ENCODE measurements around the gene LTV1.

LTV1 gene

GRCh38 chr6:143880412-143880811, 37.3 kb downstream of the LTV1 start:
- no peak overlapping the region for H3K27ac ChIP-seq
- H3K4me3 ChIP-seq = no peak overlapping the region

- no peak overlapping the region for H3K27ac ChIP-seq
- H3K4me3 ChIP-seq = no peak overlapping the region
Measured at GRCh38 chr6:143882401-143882930, 39.3 kb downstream of the LTV1 start.

GRCh38 chr6:143884216-143884900, 41.2 kb downstream of the LTV1 start:
- Histone ChIP-seq H3K27ac (peak overlapping the region in 1 of 21 experiments; percentile 22), H3K4me3 (no peak overlapping the region)

- no peak overlapping the region for H3K4me3 ChIP-seq
- H3K27ac ChIP-seq = no peak overlapping the region
Measured at GRCh38 chr6:143885116-143885515, 42.0 kb downstream of the LTV1 start.

GRCh38 chr6:143894655-143895054, 51.5 kb downstream of the LTV1 start:
- Histone ChIP-seq H3K27ac (no peak overlapping the region), H3K4me3 (no peak overlapping the region)

GRCh38 chr6:143896126-143896860, 53.2 kb downstream of the LTV1 start:
- peak overlapping the region in 16 of 21 experiments; percentile 2 to 77 (median 56) for H3K27ac ChIP-seq
- no peak overlapping the region for H3K4me3 ChIP-seq

- H3K27ac ChIP-seq = no peak overlapping the region
- no peak overlapping the region for H3K4me3 ChIP-seq
Measured at GRCh38 chr6:143900358-143900757, 57.2 kb downstream of the LTV1 start.

- peak overlapping the region in 5 of 21 experiments; percentile 0 to 65 (median 48) for H3K27ac ChIP-seq
- H3K4me3 ChIP-seq = no peak overlapping the region
Measured at GRCh38 chr6:143901885-143902750, 59.0 kb downstream of the LTV1 start.

- Histone ChIP-seq H3K4me3 (no peak overlapping the region), H3K27ac (peak overlapping the region in 4 of 21 experiments; percentile 0 to 49 (median 42))
Measured at GRCh38 chr6:143902827-143903226, 59.7 kb downstream of the LTV1 start.

GRCh38 chr6:143911028-143911427, 67.9 kb downstream of the LTV1 start:
- no peak overlapping the region for H3K4me3 ChIP-seq
- no peak overlapping the region for H3K27ac ChIP-seq

GRCh38 chr6:143912671-143913070, 69.5 kb downstream of the LTV1 start:
- H3K4me3 ChIP-seq = no peak overlapping the region

More at GRCh38 chr6:143912671-143913070, 69.5 kb downstream of the LTV1 start:
- no peak overlapping the region for H3K27ac ChIP-seq
